Mesothelial cell of epicardium (in vitro differentiated cells): Measurements from ENCODE around the gene EPHB3. TPM values are rescaled to one million over a fixed set of nuclear protein-coding genes. Genes with fewer than 3 reads are reported as not detected.
A peak's percentile ranks its signal among the peaks of the same experiment; 100 is the strongest.

Source experiments
- DNase-seq, 2 experiments: peaks; one replicate each; pipeline ENCODE4 v3.0.0; 2021; ENCODE audit warnings: low spot score in 2 of 2; ENCODE audit not compliant: unreplicated experiment in 2 of 2
- H3K27ac Mint-ChIP-seq: 2 replicates; pipeline ENCODE4 v1.8.0; 2021; ENCODE audit warnings: mixed read lengths
- H3K27me3 Mint-ChIP-seq: 2 replicates; pipeline ENCODE4 v1.8.0; 2021; ENCODE audit warnings: low read depth, mixed read lengths
- H3K36me3 Mint-ChIP-seq: 2 replicates; pipeline ENCODE4 v1.8.0; 2021; ENCODE audit warnings: mixed read lengths
- H3K4me1 Mint-ChIP-seq: 2 replicates; pipeline ENCODE4 v1.8.0; 2021; ENCODE audit warnings: mixed read lengths
- H3K4me3 Mint-ChIP-seq: 2 replicates; pipeline ENCODE4 v1.8.0; 2021; ENCODE audit warnings: mild to moderate bottlenecking, moderate library complexity, mixed read lengths
- H3K9me3 Mint-ChIP-seq: 2 replicates; pipeline ENCODE4 v1.8.0; 2021; ENCODE audit warnings: mixed read lengths
- total RNA-seq: library from RNA; stranded (reverse); gene quantifications from 3 replicates; pipeline ENCODE4 v1.2.1, GENCODE V29; 2021
- TF ChIP-seq, protein P1 (sequence below): fragments of 200-600 bp; sonication (generic); IDR thresholded peaks from one replicate; pipeline ENCODE4 v1.5.0; 2021; ENCODE audit warnings: antibody characterized with exemption; ENCODE audit not compliant: unreplicated experiment

The EPHB3 gene
- total RNA-seq, 1 donor from 2014 or later, result 115 TPM

DNA sequence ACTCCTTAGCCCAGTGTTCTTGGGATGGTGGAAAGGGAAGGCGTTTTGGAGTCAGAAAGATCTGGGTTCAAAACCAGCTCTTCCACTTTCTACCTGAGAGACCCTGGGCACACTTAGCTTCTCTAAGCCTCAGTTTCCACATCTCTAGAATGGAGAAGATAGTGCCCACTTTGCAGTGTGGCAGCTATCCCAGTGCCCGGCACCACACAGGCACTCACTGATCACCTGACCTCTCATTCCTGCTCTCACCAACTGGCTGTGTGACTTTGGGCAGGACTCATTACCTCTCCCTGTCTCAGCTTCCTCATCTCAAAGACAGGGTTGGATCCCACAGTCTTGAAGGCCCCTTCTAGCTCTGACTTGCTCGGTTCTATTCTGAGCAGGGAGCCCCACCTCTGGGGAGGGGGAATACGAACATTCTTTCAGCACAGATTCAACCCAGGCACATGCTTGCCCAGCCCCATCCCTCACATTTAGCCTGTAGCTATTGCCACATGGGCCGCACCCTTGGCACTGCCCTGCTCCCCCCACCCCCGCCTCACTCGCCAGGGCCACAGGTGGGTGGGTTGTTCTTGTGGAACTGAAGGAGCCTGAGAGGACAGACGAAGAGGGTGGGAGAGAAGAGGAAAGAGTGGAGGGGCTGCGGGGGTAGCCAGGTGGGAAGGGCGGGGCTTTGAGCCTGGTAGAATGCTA, 39.2 kb downstream of the EPHB3 start:
- Mint-ChIP-seq H3K27me3 (no peaks in the 10 kb centered on the region), H3K27ac (peak overlapping the region; percentile 31), H3K4me3 (peak overlapping the region; percentile 50), H3K36me3 (no peaks in the 10 kb centered on the region), H3K4me1 (peaks cover 73% of the 10 kb centered on the region), H3K9me3 (no peaks in the 10 kb centered on the region)
- DNase-seq, result no peak
- TF ChIP-seq, protein P1, sequence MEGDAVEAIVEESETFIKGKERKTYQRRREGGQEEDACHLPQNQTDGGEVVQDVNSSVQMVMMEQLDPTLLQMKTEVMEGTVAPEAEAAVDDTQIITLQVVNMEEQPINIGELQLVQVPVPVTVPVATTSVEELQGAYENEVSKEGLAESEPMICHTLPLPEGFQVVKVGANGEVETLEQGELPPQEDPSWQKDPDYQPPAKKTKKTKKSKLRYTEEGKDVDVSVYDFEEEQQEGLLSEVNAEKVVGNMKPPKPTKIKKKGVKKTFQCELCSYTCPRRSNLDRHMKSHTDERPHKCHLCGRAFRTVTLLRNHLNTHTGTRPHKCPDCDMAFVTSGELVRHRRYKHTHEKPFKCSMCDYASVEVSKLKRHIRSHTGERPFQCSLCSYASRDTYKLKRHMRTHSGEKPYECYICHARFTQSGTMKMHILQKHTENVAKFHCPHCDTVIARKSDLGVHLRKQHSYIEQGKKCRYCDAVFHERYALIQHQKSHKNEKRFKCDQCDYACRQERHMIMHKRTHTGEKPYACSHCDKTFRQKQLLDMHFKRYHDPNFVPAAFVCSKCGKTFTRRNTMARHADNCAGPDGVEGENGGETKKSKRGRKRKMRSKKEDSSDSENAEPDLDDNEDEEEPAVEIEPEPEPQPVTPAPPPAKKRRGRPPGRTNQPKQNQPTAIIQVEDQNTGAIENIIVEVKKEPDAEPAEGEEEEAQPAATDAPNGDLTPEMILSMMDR, result no peak

DNA sequence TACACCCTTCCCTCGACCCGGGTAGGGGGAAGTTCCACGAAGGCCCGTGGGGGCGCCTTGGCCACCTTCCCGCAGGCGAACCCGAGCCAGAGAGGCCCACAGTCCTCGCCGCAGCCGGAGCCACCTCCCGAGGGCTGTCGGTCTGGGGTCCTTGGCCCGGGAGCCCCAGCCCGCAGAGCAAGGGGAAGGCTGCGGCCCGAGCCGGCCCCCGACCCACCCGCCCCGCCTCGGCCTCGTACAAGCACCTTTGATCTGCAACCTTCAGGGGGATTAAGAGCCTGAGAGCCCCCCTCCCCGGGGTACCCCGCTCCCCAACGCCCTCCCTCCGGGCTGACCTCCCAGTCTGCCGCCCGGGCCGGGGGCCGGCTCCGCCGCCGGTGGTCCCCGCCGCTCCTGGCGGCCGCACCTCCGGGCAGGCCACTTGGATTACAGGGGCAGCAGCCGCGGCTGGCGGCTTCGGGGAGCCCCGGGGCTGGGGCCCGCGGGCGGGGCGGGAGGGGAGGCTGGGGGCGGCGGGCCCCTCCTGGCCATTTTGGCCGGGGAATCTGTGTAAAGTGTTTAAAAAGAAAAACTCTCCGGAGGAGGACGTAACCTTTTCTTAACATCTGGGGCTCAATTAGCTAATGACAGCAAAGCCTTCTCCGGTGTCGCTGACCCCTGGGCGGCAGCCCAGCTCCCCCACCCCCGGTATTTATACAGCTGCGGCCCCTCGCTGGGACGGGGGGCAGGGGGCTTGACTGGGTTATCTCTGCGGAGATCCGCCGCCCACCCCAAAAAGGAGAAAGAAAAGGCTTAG, 40.2 kb downstream of the EPHB3 start:
- TF ChIP-seq, protein P1, result no peak
- H3K9me3 Mint-ChIP-seq, result no peaks in the 10 kb centered on the region
- DNase-seq, result no peak

DNA sequence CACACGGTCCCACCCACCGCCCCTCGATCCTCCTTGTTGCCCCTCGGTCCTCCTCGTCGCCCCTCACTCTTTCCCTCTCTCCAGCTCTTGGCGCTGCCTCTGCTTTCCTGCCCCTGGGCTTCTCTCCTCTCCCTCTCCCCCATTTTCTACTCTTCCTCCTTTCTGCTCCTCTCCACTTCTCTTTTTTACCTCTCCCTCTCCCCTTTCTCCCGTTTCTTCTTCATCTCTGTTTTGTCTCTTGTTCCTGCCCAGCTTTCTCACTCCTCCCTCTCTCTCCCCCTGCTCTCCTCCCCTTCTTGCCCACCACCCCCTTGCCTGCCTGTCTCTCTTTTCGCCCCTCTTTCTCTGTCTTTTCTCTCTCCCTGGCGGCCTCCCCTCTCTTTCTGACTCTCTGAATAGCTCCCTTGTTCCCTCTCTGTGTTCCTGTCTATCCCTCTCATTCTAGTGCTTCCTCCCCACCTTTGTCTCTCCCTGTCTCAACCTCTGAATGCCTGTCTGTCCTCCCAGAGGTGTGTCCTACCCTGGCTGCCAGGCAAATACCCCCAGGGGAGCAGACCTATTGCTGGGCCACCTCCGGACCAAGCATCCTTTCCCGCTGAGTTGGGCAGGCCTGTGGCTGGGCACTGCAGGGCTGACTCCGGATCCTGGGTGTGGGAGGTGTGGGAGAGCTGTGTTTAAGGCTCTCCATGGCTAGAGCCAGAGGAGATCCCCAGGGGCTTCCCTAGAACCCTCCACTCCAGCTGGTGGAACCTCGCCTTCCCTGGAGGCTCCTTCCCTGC, 41.0 kb downstream of the EPHB3 start:
- Mint-ChIP-seq H3K4me1 (peaks cover 58% of the 10 kb centered on the region), H3K36me3 (no peaks in the 10 kb centered on the region), H3K4me3 (peak overlapping the region; percentile 65), H3K27ac (peak overlapping the region; percentile 86), H3K9me3 (no peaks in the 10 kb centered on the region), H3K27me3 (no peaks in the 10 kb centered on the region)
- DNase-seq, result no peak
- TF ChIP-seq, protein P1, result no peak

More for the DNA sequence above, 40.2 kb downstream of the EPHB3 start:
- H3K4me3 Mint-ChIP-seq, result peak overlapping the region; percentile 65
- H3K36me3 Mint-ChIP-seq, result no peaks in the 10 kb centered on the region
- H3K4me1 Mint-ChIP-seq, result peaks cover 64% of the 10 kb centered on the region
- no peaks in the 10 kb centered on the region for H3K27me3 Mint-ChIP-seq
- peak overlapping the region; percentile 86 for H3K27ac Mint-ChIP-seq

DNA sequence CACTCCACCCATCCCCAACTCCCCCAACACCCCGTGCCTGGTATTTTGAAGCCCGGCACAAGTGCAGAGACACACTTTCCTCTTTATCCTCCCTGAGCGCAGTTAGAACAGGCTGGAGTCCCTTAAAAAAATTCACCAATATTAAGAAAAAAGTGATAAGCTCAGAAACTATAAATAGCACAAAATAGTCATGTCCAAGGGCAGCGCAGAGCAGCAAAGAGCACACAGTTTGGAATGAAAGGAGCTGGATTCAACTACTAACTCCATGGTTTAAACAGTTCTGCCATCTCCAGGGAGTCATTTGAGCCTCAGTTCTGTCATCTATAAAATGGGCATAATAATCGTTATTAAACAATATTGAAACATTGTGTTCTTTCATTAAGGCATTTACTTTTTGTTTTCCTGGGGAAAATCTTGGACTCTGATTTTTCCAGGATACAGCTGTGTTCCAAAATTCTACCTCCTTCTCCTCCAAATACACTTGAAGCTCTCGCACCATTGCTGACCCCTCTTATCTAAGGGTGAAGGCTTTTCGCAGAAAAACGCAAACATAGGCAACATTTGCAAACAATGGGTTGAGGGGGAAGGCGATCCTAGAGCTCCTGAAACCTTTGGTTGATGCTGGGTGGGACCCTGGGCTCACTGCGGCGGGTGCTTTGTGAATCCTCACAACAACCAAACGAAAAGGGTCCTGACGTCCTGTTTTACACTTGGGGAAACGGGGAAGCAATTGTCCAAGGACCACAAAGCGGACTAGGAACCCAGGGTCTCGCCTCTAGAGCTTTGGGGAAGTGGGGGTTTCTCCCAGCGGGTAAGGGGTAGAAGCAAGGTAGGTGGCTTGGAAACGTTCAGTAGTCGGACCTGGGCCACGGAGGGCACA, 41.8 kb downstream of the EPHB3 start:
- no peak for DNase-seq
- H3K27me3 Mint-ChIP-seq, result no peaks in the 10 kb centered on the region
- no peaks in the 10 kb centered on the region for H3K36me3 Mint-ChIP-seq
- peaks cover 52% of the 10 kb centered on the region for H3K4me1 Mint-ChIP-seq
- peak overlapping the region; percentile 86 for H3K27ac Mint-ChIP-seq
- TF ChIP-seq, protein P1, result no peak
- peak overlapping the region; percentile 65 for H3K4me3 Mint-ChIP-seq
- no peaks in the 10 kb centered on the region for H3K9me3 Mint-ChIP-seq
